HepG2 (cell line): ENCODE data around the gene RAET1L. TPM values are rescaled to one million over a fixed set of nuclear protein-coding genes. Genes with fewer than 3 reads are reported as not detected.
A peak's percentile ranks its signal among the peaks of the same experiment; 100 is the strongest.

ENCODE experiments used
- CBFB ChIP-seq: sonication (generic); formaldehyde crosslinking; IDR thresholded peaks from 2 replicates; pipeline ENCODE4 v1.4.0; 2020; ENCODE audit warnings: missing genetic modification reagents
- EHMT2 ChIP-seq: fragments of 200-600 bp; sonication (generic); IDR thresholded peaks from 2 replicates; pipeline ENCODE4 v1.7.0; 2017; ENCODE audit warnings: antibody characterized with exemption, low read depth, low read length, borderline replicate concordance
- HCFC1 ChIP-seq: fragments of 150-350 bp; IDR thresholded peaks from 2 replicates; pipeline ENCODE4 v1.6.1; 2014; ENCODE audit warnings: low read depth, low read length
- HDAC6 ChIP-seq: fragments of 200-600 bp; sonication (generic); IDR thresholded peaks from 2 replicates; pipeline ENCODE4 v1.7.0; 2017; ENCODE audit warnings: mild to moderate bottlenecking, antibody characterized with exemption, low read length, low read depth
- RFX1 ChIP-seq: fragments of 450-650 bp; IDR thresholded peaks from 2 replicates; pipeline ENCODE4 v1.6.1; 2017
- SMYD3 ChIP-seq: sonication (generic); formaldehyde crosslinking; IDR thresholded peaks from 2 replicates; pipeline ENCODE4 v1.8.1; 2023; ENCODE audit warnings: mild to moderate bottlenecking, missing genetic modification reagents
- ZC3H13 ChIP-seq: sonication (generic); formaldehyde crosslinking; IDR thresholded peaks from 2 replicates; pipeline ENCODE4 v1.8.1; 2023; ENCODE audit warnings: mild to moderate bottlenecking, missing genetic modification reagents, moderate library complexity
- ZNF251 ChIP-seq: sonication (generic); formaldehyde crosslinking; IDR thresholded peaks from 2 replicates; pipeline ENCODE4 v1.9.0; 2021; ENCODE audit warnings: mild to moderate bottlenecking, missing genetic modification reagents
- ZNF256 ChIP-seq: sonication (generic); formaldehyde crosslinking; conservative IDR thresholded peaks from 2 replicates; pipeline ENCODE4 v1.4.0; 2020; ENCODE audit warnings: missing genetic modification reagents
- ZNF343 ChIP-seq: sonication (generic); formaldehyde crosslinking; IDR thresholded peaks from 2 replicates; pipeline ENCODE4 v1.4.0; 2020; ENCODE audit warnings: mild to moderate bottlenecking, missing genetic modification reagents
- ZNF441 ChIP-seq: sonication (generic); formaldehyde crosslinking; IDR thresholded peaks from 2 replicates; pipeline ENCODE4 v1.7.0; 2021; ENCODE audit warnings: missing genetic modification reagents, borderline replicate concordance
- ZSCAN31 ChIP-seq: sonication (generic); formaldehyde crosslinking; IDR thresholded peaks from 2 replicates; pipeline ENCODE4 v1.5.0; 2020; ENCODE audit warnings: low read depth, mild to moderate bottlenecking, missing genetic modification reagents
- polyA plus RNA-seq, 8 experiments: library from polyadenylated mRNA; depleted of rRNA in 3 of 8; stranded (reverse) in 7 of 8; unstranded in 1 of 8; fragments of >200 nt; fragmentation: Illumina TruSeq in 4 of 8; extraction: Trizol in 4 of 8; gene quantifications; 2 replicates each; pipeline versions ENCODE4 v1.2.1 to v1.2.3, GENCODE V29; 2011 to 2016; ENCODE audit warnings: low read depth in 4 of 8, missing spikeins in 1 of 8, mixed read lengths in 1 of 8; ENCODE audit not compliant: insufficient read depth in 1 of 8
- total RNA-seq, 5 experiments: library from RNA; depleted of rRNA; stranded (reverse); fragments of >200 nt; fragmentation: Illumina TruSeq; extraction: Trizol; gene quantifications; 2 replicates each; pipeline ENCODE4 v1.2.3, GENCODE V29; 2016; ENCODE audit warnings: low read depth in 1 of 5
- TF ChIP-seq, protein P1 (sequence below): sonication (generic); formaldehyde crosslinking; IDR thresholded peaks from 2 replicates; pipeline ENCODE4 v1.4.0; 2020; ENCODE audit warnings: missing genetic modification reagents, borderline replicate concordance
- TF ChIP-seq, protein P2 (sequence below): sonication (generic); formaldehyde crosslinking; IDR thresholded peaks from 2 replicates; pipeline ENCODE4 v1.4.0; 2020; ENCODE audit warnings: missing genetic modification reagents, borderline replicate concordance
- TF ChIP-seq, protein P3 (sequence below): sonication (generic); formaldehyde crosslinking; conservative IDR thresholded peaks from 2 replicates; pipeline ENCODE4 v1.4.0; 2020; ENCODE audit warnings: missing genetic modification reagents
- TF ChIP-seq, protein P4 (sequence below): IDR thresholded peaks from 2 replicates; pipeline ENCODE4 v1.6.1; 2016
- TF ChIP-seq, protein P5 (sequence below): fragments of 450-650 bp; IDR thresholded peaks from 2 replicates; pipeline ENCODE4 v1.6.1; 2017; ENCODE audit warnings: mild to moderate bottlenecking

The RAET1L gene
- total and polyA plus RNA-seq, 2 of the 13 experiments (the other 11 are each of a cell fraction or from before 2014, with no cell fraction given): not detected

DNA sequence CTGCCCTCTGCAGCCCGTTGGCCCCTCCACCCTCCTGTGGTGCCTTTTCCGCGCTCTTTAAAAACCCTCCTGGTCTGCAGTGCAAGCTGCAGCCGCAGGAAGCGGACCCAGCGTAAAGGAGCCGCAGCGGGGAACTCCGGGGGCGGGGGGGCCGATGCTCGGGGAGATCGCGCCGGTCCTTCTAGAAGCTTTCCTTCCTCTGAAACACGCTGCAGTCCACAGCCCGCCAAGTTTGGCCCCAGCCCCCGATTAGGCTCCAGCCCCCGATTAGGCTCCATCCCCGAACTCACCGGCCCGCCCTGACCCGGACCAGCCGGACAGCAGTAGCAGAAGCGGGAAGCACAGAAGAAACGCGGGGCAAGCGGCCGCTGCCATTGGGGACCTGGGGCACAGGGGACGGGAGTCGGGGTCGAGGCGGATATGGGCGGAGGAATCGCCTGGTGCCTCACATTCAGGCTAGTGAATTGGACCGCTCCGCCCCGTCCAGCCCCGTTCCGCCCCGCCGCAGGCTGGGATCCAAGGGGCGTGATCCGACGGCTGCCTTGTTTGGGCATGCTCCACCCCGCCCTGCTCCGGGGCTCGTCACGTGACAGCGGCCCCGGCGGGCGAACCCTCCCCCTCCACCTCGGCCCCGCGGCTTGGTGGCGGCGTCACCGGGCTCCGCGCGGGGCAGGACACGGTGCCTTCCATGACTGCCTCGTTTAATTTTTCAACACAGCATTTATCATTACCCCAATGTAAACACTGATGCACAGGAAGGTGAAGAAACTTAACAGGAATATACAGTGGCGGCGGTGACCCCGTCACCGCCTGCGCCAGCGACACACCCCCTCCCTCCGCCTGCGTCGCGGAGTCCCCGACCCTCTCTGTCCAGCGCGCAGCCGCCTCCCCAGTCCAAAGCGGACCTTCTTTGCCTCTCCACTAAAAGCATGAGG lies 20.3 kb downstream of the RAET1L start (continued):
- TF ChIP-seq ZC3H13 (0 out of 2 replicates have a peak, but pooled peaks have one; percentile 52), EHMT2 (no peak), ZNF343 (CRISPR knock-in tag) (0 out of 2 replicates have a peak, but pooled peaks have one; percentile 19), ZSCAN31 (CRISPR knock-in tag) (peak; percentile 62; the same call in 1 of the 2 replicates), HCFC1 (no peak), HDAC6 (no peak), RFX1 (no peak), CBFB (CRISPR knock-in tag) (no peak), ZNF441 (CRISPR knock-in tag) (no peak; the same call in 1 of the 2 replicates), SMYD3 (CRISPR knock-in tag) (no peak), ZNF251 (CRISPR knock-in tag) (no peak), ZNF256 (CRISPR knock-in tag) (no peak)
- TF ChIP-seq, protein P1, sequence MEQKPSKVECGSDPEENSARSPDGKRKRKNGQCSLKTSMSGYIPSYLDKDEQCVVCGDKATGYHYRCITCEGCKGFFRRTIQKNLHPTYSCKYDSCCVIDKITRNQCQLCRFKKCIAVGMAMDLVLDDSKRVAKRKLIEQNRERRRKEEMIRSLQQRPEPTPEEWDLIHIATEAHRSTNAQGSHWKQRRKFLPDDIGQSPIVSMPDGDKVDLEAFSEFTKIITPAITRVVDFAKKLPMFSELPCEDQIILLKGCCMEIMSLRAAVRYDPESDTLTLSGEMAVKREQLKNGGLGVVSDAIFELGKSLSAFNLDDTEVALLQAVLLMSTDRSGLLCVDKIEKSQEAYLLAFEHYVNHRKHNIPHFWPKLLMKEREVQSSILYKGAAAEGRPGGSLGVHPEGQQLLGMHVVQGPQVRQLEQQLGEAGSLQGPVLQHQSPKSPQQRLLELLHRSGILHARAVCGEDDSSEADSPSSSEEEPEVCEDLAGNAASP (CRISPR knock-in tag): peak; percentile 31; the same call in 1 of the 2 replicates
- TF ChIP-seq, protein P2, sequence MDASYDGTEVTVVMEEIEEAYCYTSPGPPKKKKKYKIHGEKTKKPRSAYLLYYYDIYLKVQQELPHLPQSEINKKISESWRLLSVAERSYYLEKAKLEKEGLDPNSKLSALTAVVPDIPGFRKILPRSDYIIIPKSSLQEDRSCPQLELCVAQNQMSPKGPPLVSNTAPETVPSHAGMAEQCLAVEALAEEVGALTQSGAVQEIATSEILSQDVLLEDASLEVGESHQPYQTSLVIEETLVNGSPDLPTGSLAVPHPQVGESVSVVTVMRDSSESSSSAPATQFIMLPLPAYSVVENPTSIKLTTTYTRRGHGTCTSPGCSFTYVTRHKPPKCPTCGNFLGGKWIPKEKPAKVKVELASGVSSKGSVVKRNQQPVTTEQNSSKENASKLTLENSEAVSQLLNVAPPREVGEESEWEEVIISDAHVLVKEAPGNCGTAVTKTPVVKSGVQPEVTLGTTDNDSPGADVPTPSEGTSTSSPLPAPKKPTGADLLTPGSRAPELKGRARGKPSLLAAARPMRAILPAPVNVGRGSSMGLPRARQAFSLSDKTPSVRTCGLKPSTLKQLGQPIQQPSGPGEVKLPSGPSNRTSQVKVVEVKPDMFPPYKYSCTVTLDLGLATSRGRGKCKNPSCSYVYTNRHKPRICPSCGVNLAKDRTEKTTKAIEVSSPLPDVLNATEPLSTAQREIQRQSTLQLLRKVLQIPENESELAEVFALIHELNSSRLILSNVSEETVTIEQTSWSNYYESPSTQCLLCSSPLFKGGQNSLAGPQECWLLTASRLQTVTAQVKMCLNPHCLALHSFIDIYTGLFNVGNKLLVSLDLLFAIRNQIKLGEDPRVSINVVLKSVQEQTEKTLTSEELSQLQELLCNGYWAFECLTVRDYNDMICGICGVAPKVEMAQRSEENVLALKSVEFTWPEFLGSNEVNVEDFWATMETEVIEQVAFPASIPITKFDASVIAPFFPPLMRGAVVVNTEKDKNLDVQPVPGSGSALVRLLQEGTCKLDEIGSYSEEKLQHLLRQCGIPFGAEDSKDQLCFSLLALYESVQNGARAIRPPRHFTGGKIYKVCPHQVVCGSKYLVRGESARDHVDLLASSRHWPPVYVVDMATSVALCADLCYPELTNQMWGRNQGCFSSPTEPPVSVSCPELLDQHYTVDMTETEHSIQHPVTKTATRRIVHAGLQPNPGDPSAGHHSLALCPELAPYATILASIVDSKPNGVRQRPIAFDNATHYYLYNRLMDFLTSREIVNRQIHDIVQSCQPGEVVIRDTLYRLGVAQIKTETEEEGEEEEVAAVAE: no peak
- TF ChIP-seq, protein P3, sequence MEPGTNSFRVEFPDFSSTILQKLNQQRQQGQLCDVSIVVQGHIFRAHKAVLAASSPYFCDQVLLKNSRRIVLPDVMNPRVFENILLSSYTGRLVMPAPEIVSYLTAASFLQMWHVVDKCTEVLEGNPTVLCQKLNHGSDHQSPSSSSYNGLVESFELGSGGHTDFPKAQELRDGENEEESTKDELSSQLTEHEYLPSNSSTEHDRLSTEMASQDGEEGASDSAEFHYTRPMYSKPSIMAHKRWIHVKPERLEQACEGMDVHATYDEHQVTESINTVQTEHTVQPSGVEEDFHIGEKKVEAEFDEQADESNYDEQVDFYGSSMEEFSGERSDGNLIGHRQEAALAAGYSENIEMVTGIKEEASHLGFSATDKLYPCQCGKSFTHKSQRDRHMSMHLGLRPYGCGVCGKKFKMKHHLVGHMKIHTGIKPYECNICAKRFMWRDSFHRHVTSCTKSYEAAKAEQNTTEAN (CRISPR knock-in tag): no peak
- TF ChIP-seq, protein P4, sequence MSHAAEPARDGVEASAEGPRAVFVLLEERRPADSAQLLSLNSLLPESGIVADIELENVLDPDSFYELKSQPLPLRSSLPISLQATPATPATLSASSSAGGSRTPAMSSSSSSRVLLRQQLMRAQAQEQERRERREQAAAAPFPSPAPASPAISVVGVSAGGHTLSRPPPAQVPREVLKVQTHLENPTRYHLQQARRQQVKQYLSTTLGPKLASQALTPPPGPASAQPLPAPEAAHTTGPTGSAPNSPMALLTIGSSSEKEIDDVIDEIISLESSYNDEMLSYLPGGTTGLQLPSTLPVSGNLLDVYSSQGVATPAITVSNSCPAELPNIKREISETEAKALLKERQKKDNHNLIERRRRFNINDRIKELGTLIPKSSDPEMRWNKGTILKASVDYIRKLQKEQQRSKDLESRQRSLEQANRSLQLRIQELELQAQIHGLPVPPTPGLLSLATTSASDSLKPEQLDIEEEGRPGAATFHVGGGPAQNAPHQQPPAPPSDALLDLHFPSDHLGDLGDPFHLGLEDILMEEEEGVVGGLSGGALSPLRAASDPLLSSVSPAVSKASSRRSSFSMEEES (CRISPR knock-in tag): peak; percentile 75
- TF ChIP-seq, protein P5, sequence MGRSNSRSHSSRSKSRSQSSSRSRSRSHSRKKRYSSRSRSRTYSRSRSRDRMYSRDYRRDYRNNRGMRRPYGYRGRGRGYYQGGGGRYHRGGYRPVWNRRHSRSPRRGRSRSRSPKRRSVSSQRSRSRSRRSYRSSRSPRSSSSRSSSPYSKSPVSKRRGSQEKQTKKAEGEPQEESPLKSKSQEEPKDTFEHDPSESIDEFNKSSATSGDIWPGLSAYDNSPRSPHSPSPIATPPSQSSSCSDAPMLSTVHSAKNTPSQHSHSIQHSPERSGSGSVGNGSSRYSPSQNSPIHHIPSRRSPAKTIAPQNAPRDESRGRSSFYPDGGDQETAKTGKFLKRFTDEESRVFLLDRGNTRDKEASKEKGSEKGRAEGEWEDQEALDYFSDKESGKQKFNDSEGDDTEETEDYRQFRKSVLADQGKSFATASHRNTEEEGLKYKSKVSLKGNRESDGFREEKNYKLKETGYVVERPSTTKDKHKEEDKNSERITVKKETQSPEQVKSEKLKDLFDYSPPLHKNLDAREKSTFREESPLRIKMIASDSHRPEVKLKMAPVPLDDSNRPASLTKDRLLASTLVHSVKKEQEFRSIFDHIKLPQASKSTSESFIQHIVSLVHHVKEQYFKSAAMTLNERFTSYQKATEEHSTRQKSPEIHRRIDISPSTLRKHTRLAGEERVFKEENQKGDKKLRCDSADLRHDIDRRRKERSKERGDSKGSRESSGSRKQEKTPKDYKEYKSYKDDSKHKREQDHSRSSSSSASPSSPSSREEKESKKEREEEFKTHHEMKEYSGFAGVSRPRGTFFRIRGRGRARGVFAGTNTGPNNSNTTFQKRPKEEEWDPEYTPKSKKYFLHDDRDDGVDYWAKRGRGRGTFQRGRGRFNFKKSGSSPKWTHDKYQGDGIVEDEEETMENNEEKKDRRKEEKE: no peak
